ENCODE measurements around the gene OR10A5. TPM values are rescaled to one million over a fixed set of nuclear protein-coding genes. Genes with fewer than 3 reads are reported as not detected.

The OR10A5 gene
- total and polyA plus RNA-seq, 2 donors (not counting 3 experiments of a cell fraction or from before 2014, with no cell fraction given) = not detected

- DNase-seq (ENCODE audit: low read depth, low spot score) = no peak
- POLR2A ChIA-PET = no interaction called here
Observed at GRCh38 chr11:6862961-6863360, 17.5 kb downstream of the OR10A5 start, which contains the start of gene OR10A2. Gene OR10A2 (plus strand): TSS chr11:6863057. CDS start chr11:6869755, 6,698 bp downstream.

DNA sequence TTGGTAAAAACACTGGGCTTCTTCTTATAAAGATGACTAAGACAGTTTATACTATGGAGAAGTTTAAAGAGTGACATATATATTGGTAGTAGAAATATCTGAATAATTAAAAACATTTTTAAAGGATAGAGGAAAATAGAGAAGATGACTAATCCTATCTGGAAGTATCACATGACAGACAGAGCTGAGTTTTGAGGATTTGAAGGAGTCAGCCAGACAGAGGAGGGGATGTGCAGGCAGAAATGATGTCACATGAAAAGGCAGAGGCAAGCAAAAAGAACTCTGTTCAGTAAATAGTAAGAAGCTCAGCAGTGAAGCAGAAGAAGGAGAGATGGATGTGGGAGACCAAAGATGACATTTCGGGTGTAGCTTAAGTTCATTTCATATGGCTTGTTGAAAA is 19.0 kb downstream of the OR10A5 start:
- POLR2A ChIA-PET = no interaction called here

More at GRCh38 chr11:6862961-6863360, 17.5 kb downstream of the OR10A5 start, which contains the start of gene OR10A2:
- Histone ChIP-seq H3K79me2 (ENCODE audit: control insufficient read depth, insufficient read depth, low read length) (no peaks in the 10 kb centered on the region), H3K27ac (ENCODE audit: insufficient read depth, low read depth, low read length) (no peak within 1 kb of the TSS), H3K4me3 (replicated peaks in 1 of 3; ENCODE audit: insufficient read depth in 1 of 3, low read depth in 1 of 3, low read length in 3 of 3) (no peak within 1 kb of the TSS), H3K4me1 (ENCODE audit: control insufficient read depth, extremely low read depth, insufficient read depth, low read length) (no peaks in the 10 kb centered on the region), H4K20me1 (replicated peaks; ENCODE audit: control insufficient read depth, extremely low read depth, insufficient read depth, low read length) (no peaks in the 10 kb centered on the region), H3K36me3 (ENCODE audit: control insufficient read depth in 2 of 2, extremely low read depth in 1 of 2, insufficient read depth in 2 of 2, low read length in 2 of 2) (no peaks in the 10 kb centered on the region), H3K9me1 (replicated peaks; ENCODE audit: control insufficient read depth, extremely low read depth, insufficient read depth, low read length) (no peaks in the 10 kb centered on the region), H3K9ac (replicated peaks; ENCODE audit: extremely low read depth, insufficient read depth, low read length) (no peak within 1 kb of the TSS), H3K27me3 (ENCODE audit: control insufficient read depth in 2 of 2, insufficient read depth in 2 of 2, low read length in 2 of 2) (peaks cover 0 to 1% of the 10 kb centered on the region in 2 experiments), H3K4me2 (ENCODE audit: insufficient read depth, low read length) (no peak within 1 kb of the TSS), H3K9me3 (replicated peaks; ENCODE audit: control insufficient read depth, insufficient read depth, low read length) (no peaks in the 10 kb centered on the region), H2AFZ (ENCODE audit: low read depth, low read length) (no peak within 1 kb of the TSS)
- intact Hi-C loops (cut with micrococcal nuclease) = no loop called here
- FAIRE-seq = no peak
- dilution Hi-C loops (cut with MboI; ENCODE audit: extremely low pct_ligation_motif_present, low sequenced_read_pairs) = no loop called here
- no TSS peak for BruUV-seq (replicated peaks)
- TF ChIP-seq EZH2 (IDR thresholded peaks at IDR 0.05; ENCODE audit: borderline replicate concordance, low read depth, low read length, severe bottlenecking) (no peak), JUN (IDR thresholded peaks at IDR 0.05; ENCODE audit: borderline replicate concordance, insufficient read depth, insufficient read length, low read depth) (no peak), MYC (IDR thresholded peaks at IDR 0.05; ENCODE audit: low read depth, low read length) (no peak)
- TF ChIP-seq, protein P1, sequence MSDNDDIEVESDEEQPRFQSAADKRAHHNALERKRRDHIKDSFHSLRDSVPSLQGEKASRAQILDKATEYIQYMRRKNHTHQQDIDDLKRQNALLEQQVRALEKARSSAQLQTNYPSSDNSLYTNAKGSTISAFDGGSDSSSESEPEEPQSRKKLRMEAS (IDR thresholded peaks at IDR 0.05; ENCODE audit: insufficient read depth, insufficient read length) = no peak
- CTCF ChIA-PET = interaction anchor here (0.6 to 2.7 kb wide), 4 partner anchors 9 to 573 kb away, joined by 3 to 13 read pairs (median 4); partner anchors contain the start of gene OR10A5

More for the DNA sequence above, 19.0 kb downstream of the OR10A5 start:
- CTCF ChIA-PET = interaction anchor here (0.5 to 2.7 kb wide), 4 partner anchors 10 to 1870 kb away, joined by 3 to 13 read pairs (median 5); no protein-coding TSS in a partner anchor
- Histone ChIP-seq H3K79me2 (ENCODE audit: control insufficient read depth, insufficient read depth, low read length) (no peaks in the 10 kb centered on the region), H3K4me2 (ENCODE audit: insufficient read depth, low read length) (no peak overlapping the region), H4K20me1 (replicated peaks; ENCODE audit: control insufficient read depth, extremely low read depth, insufficient read depth, low read length) (no peaks in the 10 kb centered on the region), H3K9ac (replicated peaks; ENCODE audit: extremely low read depth, insufficient read depth, low read length) (no peak overlapping the region), H3K4me1 (ENCODE audit: control insufficient read depth, extremely low read depth, insufficient read depth, low read length) (no peaks in the 10 kb centered on the region), H3K4me3 (replicated peaks in 1 of 3; ENCODE audit: insufficient read depth in 1 of 3, low read depth in 1 of 3, low read length in 3 of 3) (no peak overlapping the region), H3K9me3 (replicated peaks; ENCODE audit: control insufficient read depth, insufficient read depth, low read length) (no peaks in the 10 kb centered on the region), H3K27ac (ENCODE audit: insufficient read depth, low read depth, low read length) (no peak overlapping the region), H3K27me3 (ENCODE audit: control insufficient read depth in 2 of 2, insufficient read depth in 2 of 2, low read length in 2 of 2) (peaks cover 0 to 1% of the 10 kb centered on the region in 2 experiments), H3K9me1 (replicated peaks; ENCODE audit: control insufficient read depth, extremely low read depth, insufficient read depth, low read length) (no peaks in the 10 kb centered on the region), H2AFZ (ENCODE audit: low read depth, low read length) (no peak overlapping the region), H3K36me3 (ENCODE audit: control insufficient read depth in 2 of 2, extremely low read depth in 1 of 2, insufficient read depth in 2 of 2, low read length in 2 of 2) (no peaks in the 10 kb centered on the region)
- no TSS peak for BruUV-seq (replicated peaks)
- TF ChIP-seq MYC (IDR thresholded peaks at IDR 0.05; ENCODE audit: low read depth, low read length) = no peak
- no peak for TF ChIP-seq JUN (IDR thresholded peaks at IDR 0.05; ENCODE audit: borderline replicate concordance, insufficient read depth, insufficient read length, low read depth)
- TF ChIP-seq, protein P2, sequence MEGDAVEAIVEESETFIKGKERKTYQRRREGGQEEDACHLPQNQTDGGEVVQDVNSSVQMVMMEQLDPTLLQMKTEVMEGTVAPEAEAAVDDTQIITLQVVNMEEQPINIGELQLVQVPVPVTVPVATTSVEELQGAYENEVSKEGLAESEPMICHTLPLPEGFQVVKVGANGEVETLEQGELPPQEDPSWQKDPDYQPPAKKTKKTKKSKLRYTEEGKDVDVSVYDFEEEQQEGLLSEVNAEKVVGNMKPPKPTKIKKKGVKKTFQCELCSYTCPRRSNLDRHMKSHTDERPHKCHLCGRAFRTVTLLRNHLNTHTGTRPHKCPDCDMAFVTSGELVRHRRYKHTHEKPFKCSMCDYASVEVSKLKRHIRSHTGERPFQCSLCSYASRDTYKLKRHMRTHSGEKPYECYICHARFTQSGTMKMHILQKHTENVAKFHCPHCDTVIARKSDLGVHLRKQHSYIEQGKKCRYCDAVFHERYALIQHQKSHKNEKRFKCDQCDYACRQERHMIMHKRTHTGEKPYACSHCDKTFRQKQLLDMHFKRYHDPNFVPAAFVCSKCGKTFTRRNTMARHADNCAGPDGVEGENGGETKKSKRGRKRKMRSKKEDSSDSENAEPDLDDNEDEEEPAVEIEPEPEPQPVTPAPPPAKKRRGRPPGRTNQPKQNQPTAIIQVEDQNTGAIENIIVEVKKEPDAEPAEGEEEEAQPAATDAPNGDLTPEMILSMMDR (IDR thresholded peaks at IDR 0.05; ENCODE audit: extremely low read depth in 1 of 2, insufficient read depth in 1 of 2, low read depth in 1 of 2, low read length in 2 of 2) = no peak
- TF ChIP-seq, protein P1 (IDR thresholded peaks at IDR 0.05; ENCODE audit: insufficient read depth, insufficient read length) = no peak
- no peak for TF ChIP-seq POLR2AphosphoS5 (IDR thresholded peaks at IDR 0.05; ENCODE audit: insufficient read depth, low read depth, low read length)
- dilution Hi-C loops (cut with MboI; ENCODE audit: extremely low pct_ligation_motif_present, low sequenced_read_pairs) (no loop called here), intact Hi-C loops (cut with micrococcal nuclease) (no loop called here)
- DNase-seq (ENCODE audit: low read depth, low spot score) (no peak), FAIRE-seq (no peak)

Measured in endothelial cell of umbilical vein (primary cell).